Astrocyte (in vitro differentiated cells and primary cell): ENCODE measurements around the gene LSM10. TPM values are rescaled to one million over a fixed set of nuclear protein-coding genes. Genes with fewer than 3 reads are reported as not detected.

ENCODE experiments used
- total RNA-seq: library from RNA; stranded (reverse); gene quantifications from 2 replicates; pipeline ENCODE4 v1.2.1, GENCODE V29; 2021

The LSM10 gene
- total RNA-seq, 1 donor from 2014 or later, result 48.9 TPM

Other genes starting within 250 kb of the LSM10 start
- gene TRAPPC3, start 248.4 kb downstream of the LSM10 start, total RNA-seq, result 87.1 and 87.6 TPM in 2 replicates
- gene MAP7D1, start 241.7 kb downstream of the LSM10 start, total RNA-seq, result 259 and 271 TPM in 2 replicates
- gene THRAP3, start 173.5 kb downstream of the LSM10 start, total RNA-seq, result 109 and 110 TPM in 2 replicates
- gene SH3D21, start 91.5 kb downstream of the LSM10 start, total RNA-seq, result 13.6 and 16.3 TPM in 2 replicates
- 57.3 and 63.0 TPM in 2 replicates for gene EVA1B, start 74.3 kb downstream of the LSM10 start, total RNA-seq
- gene STK40, start 12.0 kb downstream of the LSM10 start, total RNA-seq, result 69.6 and 71.1 TPM in 2 replicates
- gene OSCP1, start 52.5 kb upstream of the LSM10 start, total RNA-seq, result 4.2 and 6.3 TPM in 2 replicates
- 66.0 and 70.9 TPM in 2 replicates for gene MRPS15, start 66.5 kb upstream of the LSM10 start, total RNA-seq
- 0.20 and 0.22 TPM in 2 replicates for gene CSF3R, start 85.0 kb upstream of the LSM10 start, total RNA-seq